Astrocyte (in vitro differentiated cells and primary cell): ENCODE data around the gene MCF2L.

Experiments used
- EZH2 ChIP-seq: IDR thresholded peaks from 2 replicates; pipeline ENCODE4 v1.6.1; 2012; ENCODE audit warnings: mild to moderate bottlenecking, low read length, inconsistent platforms; ENCODE audit not compliant: insufficient read depth
- TF ChIP-seq, protein P1 (sequence below): IDR thresholded peaks from 2 replicates; pipeline ENCODE4 v1.5.1; 2011; ENCODE audit warnings: low read depth, mild to moderate bottlenecking, inconsistent platforms, low read length, moderate library complexity; ENCODE audit not compliant: insufficient read depth

DNA sequence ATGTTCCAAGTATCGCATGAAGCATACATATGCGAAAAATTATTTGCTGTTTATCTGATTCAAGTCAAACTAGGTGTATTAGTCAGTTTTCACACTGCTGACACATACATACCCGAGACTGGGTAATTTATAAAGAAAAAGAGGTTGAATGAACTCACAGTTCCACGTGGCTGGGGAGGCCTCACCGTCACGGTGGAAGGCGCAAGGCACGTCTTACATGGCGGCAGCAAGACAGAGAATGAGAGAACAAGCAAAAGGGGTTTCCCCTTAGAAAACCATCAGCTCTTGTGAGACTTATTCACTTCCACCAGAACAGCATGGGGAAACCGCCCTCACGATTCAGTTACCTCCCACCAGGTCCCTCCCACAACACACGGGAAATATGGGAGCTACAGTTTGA, 176.5 kb downstream of the MCF2L start:
- TF ChIP-seq EZH2, result no peak
- TF ChIP-seq, protein P1, sequence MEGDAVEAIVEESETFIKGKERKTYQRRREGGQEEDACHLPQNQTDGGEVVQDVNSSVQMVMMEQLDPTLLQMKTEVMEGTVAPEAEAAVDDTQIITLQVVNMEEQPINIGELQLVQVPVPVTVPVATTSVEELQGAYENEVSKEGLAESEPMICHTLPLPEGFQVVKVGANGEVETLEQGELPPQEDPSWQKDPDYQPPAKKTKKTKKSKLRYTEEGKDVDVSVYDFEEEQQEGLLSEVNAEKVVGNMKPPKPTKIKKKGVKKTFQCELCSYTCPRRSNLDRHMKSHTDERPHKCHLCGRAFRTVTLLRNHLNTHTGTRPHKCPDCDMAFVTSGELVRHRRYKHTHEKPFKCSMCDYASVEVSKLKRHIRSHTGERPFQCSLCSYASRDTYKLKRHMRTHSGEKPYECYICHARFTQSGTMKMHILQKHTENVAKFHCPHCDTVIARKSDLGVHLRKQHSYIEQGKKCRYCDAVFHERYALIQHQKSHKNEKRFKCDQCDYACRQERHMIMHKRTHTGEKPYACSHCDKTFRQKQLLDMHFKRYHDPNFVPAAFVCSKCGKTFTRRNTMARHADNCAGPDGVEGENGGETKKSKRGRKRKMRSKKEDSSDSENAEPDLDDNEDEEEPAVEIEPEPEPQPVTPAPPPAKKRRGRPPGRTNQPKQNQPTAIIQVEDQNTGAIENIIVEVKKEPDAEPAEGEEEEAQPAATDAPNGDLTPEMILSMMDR, result no peak
